ENCODE data around the gene GHSR.

DNA sequence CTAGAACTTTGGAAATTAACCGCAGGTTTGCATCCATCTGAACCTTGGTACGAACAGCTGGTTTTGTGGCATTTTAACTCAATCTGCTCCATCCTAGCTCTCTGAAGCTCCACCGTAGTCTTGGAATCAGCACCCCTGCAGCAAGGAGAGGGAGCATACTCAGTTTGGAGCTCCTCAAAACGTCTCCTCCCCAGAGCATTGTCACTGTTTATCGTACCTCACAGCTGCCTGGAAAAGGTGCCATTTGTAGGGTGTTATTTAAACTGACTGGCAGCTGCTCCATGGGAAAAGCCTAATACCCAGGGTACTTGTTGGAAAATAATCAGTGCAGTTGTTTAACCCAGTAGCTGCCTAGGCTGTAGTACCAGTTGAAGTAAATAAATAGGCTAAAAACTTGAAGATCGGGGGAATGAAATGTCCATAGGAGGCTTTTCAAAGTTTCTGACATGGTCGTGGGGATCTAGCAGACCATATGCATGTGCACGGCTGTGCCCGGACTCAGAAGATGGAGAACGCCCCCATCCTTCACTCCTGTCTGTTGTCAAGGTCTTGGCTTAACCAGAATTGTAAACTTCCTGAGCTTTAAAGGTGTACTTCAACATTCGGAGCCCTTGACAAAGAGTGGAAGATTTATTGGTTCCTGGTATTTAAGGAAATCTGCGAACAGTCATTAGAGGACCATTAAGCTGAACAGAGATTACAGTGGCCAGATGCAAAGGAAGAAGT is 43.9 kb downstream of the GHSR start:
- TF ChIP-seq CTCF (IDR thresholded peaks at IDR 0.05) (no peak), POLR2A (IDR thresholded peaks at IDR 0.05) (no peak)
